ENCODE results near the gene CDC42EP4. TPM values are rescaled to one million over a fixed set of nuclear protein-coding genes. Genes with fewer than 3 reads are reported as not detected.
"Not testable (repeated sequence)": the region's sequence is repeated elsewhere in the genome, so short reads cannot be mapped to it uniquely, and the experiment has no call there.

CDC42EP4 gene
- total RNA-seq, 2 experiments from 2014 or later, result not detected

DNA sequence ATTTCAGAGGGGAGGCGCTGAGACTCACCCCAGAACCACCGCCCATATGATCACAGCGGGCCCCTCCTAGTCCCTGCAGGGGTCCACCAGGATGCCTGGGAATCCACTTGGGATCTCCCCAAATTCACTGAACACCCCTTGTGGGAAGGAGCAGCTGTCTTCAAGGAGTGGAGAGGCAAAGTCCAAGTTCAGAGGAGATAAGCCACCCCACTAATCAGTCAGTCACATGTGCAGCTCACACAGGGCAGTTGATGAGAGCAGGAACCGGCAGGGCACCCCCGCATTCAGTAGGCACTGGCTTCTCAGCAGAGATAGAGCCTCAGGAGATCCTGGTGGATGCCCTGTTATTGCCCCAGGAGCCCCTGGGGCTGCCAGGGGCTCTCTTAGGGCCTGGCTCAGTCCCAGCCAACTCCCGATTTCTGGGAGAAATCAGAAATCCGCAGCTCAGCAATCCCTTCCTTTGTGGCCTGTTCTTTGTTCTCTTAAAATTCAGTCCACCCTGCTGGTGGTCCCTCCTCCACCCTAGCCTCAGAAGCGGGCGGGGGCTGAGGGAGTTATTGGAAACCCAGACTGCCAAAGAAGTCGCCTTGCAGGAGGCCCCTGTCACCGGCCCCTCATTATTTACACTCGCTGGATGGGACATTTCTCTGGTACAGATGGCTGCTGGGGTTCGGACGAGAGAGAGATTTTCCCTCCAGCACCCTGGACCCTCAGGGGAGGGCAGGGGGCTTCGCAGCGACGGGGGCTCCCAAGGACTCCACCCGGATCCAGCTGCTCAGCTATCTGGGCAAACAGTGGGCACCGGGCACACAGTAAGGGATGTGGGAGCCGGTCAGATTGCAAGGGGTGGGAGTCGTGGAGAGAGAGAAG, 1.8 kb downstream of the CDC42EP4 start:
- Histone ChIP-seq H3K79me2 (ENCODE audit: insufficient read depth, low read depth, low read length) (no peaks in the 10 kb centered on the region), H3K27ac (ENCODE audit: low read depth, low read length, poor library complexity, severe bottlenecking) (no peak overlapping the region)

DNA sequence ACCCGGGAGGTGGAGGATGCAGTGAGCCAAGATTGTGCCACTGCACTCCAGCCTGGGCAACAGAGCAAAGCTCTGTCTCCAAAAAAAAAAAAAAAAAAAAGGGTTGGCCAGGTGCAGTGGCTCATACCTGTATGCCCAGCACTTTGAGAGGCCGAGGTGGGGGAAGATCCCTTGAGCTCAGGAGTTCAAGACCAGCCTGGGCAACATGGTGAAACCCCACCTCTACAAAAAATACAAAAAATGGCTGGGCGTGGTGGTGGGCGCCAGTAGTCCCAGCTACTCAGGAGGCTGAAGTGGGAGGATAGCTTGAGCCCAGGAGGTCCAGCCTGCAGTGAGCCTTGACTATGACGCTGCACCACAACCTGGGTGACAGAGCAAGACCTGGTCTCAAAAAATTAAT, 2.8 kb downstream of the CDC42EP4 start:
- H3K4me2 ChIP-seq (ENCODE audit: low read length); CTCF ChIA-PET (ENCODE audit: unreplicated experiment); intact Hi-C loops (cut with micrococcal nuclease; ENCODE audit: unreplicated experiment); BruUV-seq (replicated peaks); H2AFZ ChIP-seq (ENCODE audit: low read length); H3K27ac ChIP-seq (ENCODE audit: low read depth, low read length, poor library complexity, severe bottlenecking); H3K36me3 ChIP-seq (ENCODE audit: insufficient read depth, low read length); H3K9me3 ChIP-seq (ENCODE audit: low read length); H3K4me3 ChIP-seq (ENCODE audit: low read depth, low read length, poor library complexity, severe bottlenecking); H3K9me2 ChIP-seq (ENCODE audit: insufficient read depth, low read length); POLR2A ChIA-PET; H3K79me2 ChIP-seq (ENCODE audit: insufficient read depth, low read depth, low read length); DNase-seq (ENCODE audit: low spot score); H3K4me1 ChIP-seq (ENCODE audit: insufficient read depth, low read length, poor library complexity, severe bottlenecking); H4K20me1 ChIP-seq (ENCODE audit: insufficient read depth, low read length): not testable (repeated sequence)

More for the DNA sequence above, 1.8 kb downstream of the CDC42EP4 start:
- no peak overlapping the region for H2AFZ ChIP-seq (ENCODE audit: low read length)
- TF ChIP-seq, protein P1, sequence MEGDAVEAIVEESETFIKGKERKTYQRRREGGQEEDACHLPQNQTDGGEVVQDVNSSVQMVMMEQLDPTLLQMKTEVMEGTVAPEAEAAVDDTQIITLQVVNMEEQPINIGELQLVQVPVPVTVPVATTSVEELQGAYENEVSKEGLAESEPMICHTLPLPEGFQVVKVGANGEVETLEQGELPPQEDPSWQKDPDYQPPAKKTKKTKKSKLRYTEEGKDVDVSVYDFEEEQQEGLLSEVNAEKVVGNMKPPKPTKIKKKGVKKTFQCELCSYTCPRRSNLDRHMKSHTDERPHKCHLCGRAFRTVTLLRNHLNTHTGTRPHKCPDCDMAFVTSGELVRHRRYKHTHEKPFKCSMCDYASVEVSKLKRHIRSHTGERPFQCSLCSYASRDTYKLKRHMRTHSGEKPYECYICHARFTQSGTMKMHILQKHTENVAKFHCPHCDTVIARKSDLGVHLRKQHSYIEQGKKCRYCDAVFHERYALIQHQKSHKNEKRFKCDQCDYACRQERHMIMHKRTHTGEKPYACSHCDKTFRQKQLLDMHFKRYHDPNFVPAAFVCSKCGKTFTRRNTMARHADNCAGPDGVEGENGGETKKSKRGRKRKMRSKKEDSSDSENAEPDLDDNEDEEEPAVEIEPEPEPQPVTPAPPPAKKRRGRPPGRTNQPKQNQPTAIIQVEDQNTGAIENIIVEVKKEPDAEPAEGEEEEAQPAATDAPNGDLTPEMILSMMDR (conservative IDR thresholded peaks at IDR 0.05; ENCODE audit: low read length), result no peak
- no peak for TF ChIP-seq EZH2phosphoT487 (IDR thresholded peaks at IDR 0.05; ENCODE audit: borderline replicate concordance, low read depth, low read length)
- no peak for DNase-seq (ENCODE audit: low spot score)
- ChIA-PET CTCF (ENCODE audit: unreplicated experiment) (no interaction called here), POLR2A (no interaction called here)
- no peaks in the 10 kb centered on the region for H3K9me2 ChIP-seq (ENCODE audit: insufficient read depth, low read length)
- intact Hi-C loops (cut with micrococcal nuclease; ENCODE audit: unreplicated experiment), result no loop called here
- H3K4me2 ChIP-seq (ENCODE audit: low read length), result no peak overlapping the region
- H4K20me1 ChIP-seq (ENCODE audit: insufficient read depth, low read length), result no peaks in the 10 kb centered on the region
- H3K4me3 ChIP-seq (ENCODE audit: low read depth, low read length, poor library complexity, severe bottlenecking), result no peak overlapping the region
- no peaks in the 10 kb centered on the region for H3K36me3 ChIP-seq (ENCODE audit: insufficient read depth, low read length)
- H3K9me3 ChIP-seq (ENCODE audit: low read length), result no peaks in the 10 kb centered on the region
- H3K4me1 ChIP-seq (ENCODE audit: insufficient read depth, low read length, poor library complexity, severe bottlenecking), result no peaks in the 10 kb centered on the region
- no TSS peak for BruUV-seq (replicated peaks)

DNA sequence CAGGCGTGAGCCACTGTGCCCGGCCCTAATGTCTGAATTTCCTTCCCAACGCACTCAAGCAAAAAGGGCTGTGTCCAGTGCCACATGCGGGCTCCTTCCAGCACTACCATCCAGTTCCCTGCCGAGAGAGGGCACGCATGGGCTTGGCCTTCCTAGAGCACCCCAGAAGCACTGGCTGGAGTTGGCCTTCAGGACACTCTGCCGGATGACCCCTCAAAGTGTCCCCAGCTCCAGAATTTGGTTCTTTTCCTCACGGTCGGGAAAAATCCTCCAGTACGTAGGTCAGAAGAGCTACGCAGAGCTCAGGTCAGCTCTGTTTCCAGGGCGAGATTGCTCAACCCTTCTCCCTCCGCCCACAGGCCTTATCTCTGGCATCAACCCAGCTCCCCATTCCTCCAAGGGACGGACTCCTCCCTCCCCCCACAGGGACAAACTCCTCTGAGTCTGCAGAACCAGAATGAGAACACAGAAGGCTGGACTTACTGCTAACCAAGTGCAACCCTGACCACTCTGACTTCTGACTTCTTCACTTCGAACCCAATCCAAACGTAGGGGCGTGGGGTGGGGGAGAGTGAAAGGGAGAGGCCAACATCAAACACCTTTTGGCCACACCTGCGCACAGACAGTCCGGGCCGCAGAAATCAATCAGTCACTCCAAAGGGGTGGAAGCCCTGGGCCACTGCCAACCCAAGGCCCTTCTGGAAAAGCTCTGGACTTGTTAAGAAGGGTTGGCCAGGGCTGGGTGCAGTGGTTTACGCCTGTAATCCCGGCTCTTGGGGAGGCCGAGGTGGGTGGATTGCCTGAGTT, 3.6 kb downstream of the CDC42EP4 start:
- H3K27ac ChIP-seq (ENCODE audit: low read depth, low read length, poor library complexity, severe bottlenecking), result no peak overlapping the region
- no TSS peak for BruUV-seq (replicated peaks)

More for the DNA sequence above, 3.6 kb downstream of the CDC42EP4 start:
- no peak for TF ChIP-seq EZH2phosphoT487 (IDR thresholded peaks at IDR 0.05; ENCODE audit: borderline replicate concordance, low read depth, low read length)
- TF ChIP-seq, protein P1 (conservative IDR thresholded peaks at IDR 0.05; ENCODE audit: low read length), result no peak
- intact Hi-C loops (cut with micrococcal nuclease; ENCODE audit: unreplicated experiment), result no loop called here
- Histone ChIP-seq H3K4me3 (ENCODE audit: low read depth, low read length, poor library complexity, severe bottlenecking) (no peak overlapping the region), H3K79me2 (ENCODE audit: insufficient read depth, low read depth, low read length) (no peaks in the 10 kb centered on the region), H3K4me1 (ENCODE audit: insufficient read depth, low read length, poor library complexity, severe bottlenecking) (no peaks in the 10 kb centered on the region), H2AFZ (ENCODE audit: low read length) (no peak overlapping the region), H4K20me1 (ENCODE audit: insufficient read depth, low read length) (no peaks in the 10 kb centered on the region), H3K9me2 (ENCODE audit: insufficient read depth, low read length) (no peaks in the 10 kb centered on the region), H3K36me3 (ENCODE audit: insufficient read depth, low read length) (no peaks in the 10 kb centered on the region), H3K9me3 (ENCODE audit: low read length) (no peaks in the 10 kb centered on the region), H3K4me2 (ENCODE audit: low read length) (no peak overlapping the region)
- DNase-seq (ENCODE audit: low spot score), result no peak
- ChIA-PET POLR2A (interaction anchor here (0.7 kb wide), 1 partner anchor 411 kb away, joined by 6 read pairs; no protein-coding TSS in a partner anchor), CTCF (ENCODE audit: unreplicated experiment) (no interaction called here)
